ENCODE data around the gene MTHFSD. TPM values are rescaled to one million over a fixed set of nuclear protein-coding genes. Genes with fewer than 3 reads are reported as not detected.
A peak's percentile ranks its signal among the peaks of the same experiment; 100 is the strongest.

Gene MTHFSD
- total and polyA plus RNA-seq, 2 of the 8 experiments (the other 6 are each of a cell fraction or from before 2014, with no cell fraction given): 7.1 to 9.8 TPM

- no peak overlapping the region for H3K4ac ChIP-seq (replicated peaks; ENCODE audit: insufficient read length, low read depth, low read length)
- H3K4me1 ChIP-seq (replicated peaks in 1 of 4; ENCODE audit: control insufficient read depth in 3 of 4, insufficient read depth in 4 of 4, low read length in 3 of 4): no peaks in the 10 kb centered on the region
- no peak overlapping the region for H2BK15ac ChIP-seq (ENCODE audit: low read length)
- H3K4me3 ChIP-seq (ENCODE audit: extremely low read depth in 1 of 4, insufficient read depth in 2 of 4, low read depth in 3 of 4, low read length in 4 of 4): no peak overlapping the region
- no peaks in the 10 kb centered on the region for H3K9me3 ChIP-seq (ENCODE audit: insufficient read depth in 2 of 2, low read depth in 1 of 2, low read length in 1 of 2)
- H2AFZ ChIP-seq (ENCODE audit: low read length): no peak overlapping the region
- no peak overlapping the region for H4K91ac ChIP-seq (replicated peaks; ENCODE audit: insufficient read length, low read length)
- no peak overlapping the region for H3K27ac ChIP-seq (ENCODE audit: low read depth, low read length)
- no peak overlapping the region for H2BK5ac ChIP-seq (ENCODE audit: low read depth, low read length)
- H3K79me2 ChIP-seq (ENCODE audit: control insufficient read depth in 1 of 2, insufficient read depth in 2 of 2, low read length in 2 of 2): no peaks in the 10 kb centered on the region
- H4K5ac ChIP-seq (ENCODE audit: insufficient read length, low read depth, low read length): no peak overlapping the region
- H2AK5ac ChIP-seq (ENCODE audit: low read depth, low read length): no peak overlapping the region; the same call in 1 of the 2 replicates
- no peak overlapping the region for H2BK20ac ChIP-seq (ENCODE audit: low read length)
- POLR2A ChIA-PET (ENCODE audit: partially characterized antibody): no interaction called here
- no peak overlapping the region for H3K23ac ChIP-seq (ENCODE audit: insufficient read length)
- H2BK12ac ChIP-seq (ENCODE audit: low read depth, low read length): no peak overlapping the region
- H2BK120ac ChIP-seq (replicated peaks; ENCODE audit: low read depth, low read length): no peak overlapping the region
- H3K56ac ChIP-seq (replicated peaks; ENCODE audit: insufficient read length, low read depth, low read length): peak overlapping the region; percentile 97
- FAIRE-seq (no peak), DNase-seq (ENCODE audit: low read depth in 1 of 2, low spot score in 2 of 2) (no peak)
- H4K8ac ChIP-seq (ENCODE audit: extremely low read depth, insufficient read depth, low read length): no peak overlapping the region
- peaks cover 0 to 8% of the 10 kb centered on the region in 2 experiments for H4K20me1 ChIP-seq (replicated peaks in 1 of 2; ENCODE audit: control insufficient read depth in 1 of 2, insufficient read depth in 2 of 2, low read length in 2 of 2)
- no peak overlapping the region for H3K14ac ChIP-seq (ENCODE audit: insufficient read length)
- no peaks in the 10 kb centered on the region for H3K79me1 ChIP-seq (ENCODE audit: low read depth, low read length)
- H3K27me3 ChIP-seq (replicated peaks in 1 of 4; ENCODE audit: control insufficient read depth in 3 of 4, extremely low read depth in 1 of 4, insufficient read depth in 3 of 4, low read length in 3 of 4): peaks cover 0 to 13% (median 3%) of the 10 kb centered on the region in 4 experiments; a peak in 3 of 7 replicates
- H3K9ac ChIP-seq (replicated peaks in 1 of 4; ENCODE audit: extremely low read depth in 1 of 4, low read depth in 3 of 4, low read length in 3 of 4): no peak overlapping the region
- no peak overlapping the region for H3K4me2 ChIP-seq (ENCODE audit: insufficient read depth in 1 of 2, low read depth in 2 of 2, low read length in 2 of 2)
- no peaks in the 10 kb centered on the region for H3K36me3 ChIP-seq (ENCODE audit: control insufficient read depth in 2 of 4, insufficient read depth in 4 of 4, low read length in 3 of 4)
- CTCF ChIA-PET (ENCODE audit: partially characterized antibody): no interaction called here
- peaks cover 17% of the 10 kb centered on the region; the same call in 1 of the 2 replicates for H3K23me2 ChIP-seq (ENCODE audit: low read depth, low read length)
- 79% methylated on average over 3 of the region's 3 CpGs; no CpG with 5 or more reads in 1 of the 2 experiments for WGBS, 2 experiments (ENCODE audit: extremely low coverage in 1 of 2, insufficient coverage in 1 of 2, insufficient read length in 1 of 2, insufficient replicate concordance in 2 of 2, low coverage in 1 of 2, low lambda C conversion rate in 2 of 2, missing lambda C conversion rate in 1 of 2)
- no peak overlapping the region for H3K18ac ChIP-seq (ENCODE audit: extremely low read depth, low read length)
- TF ChIP-seq KDM5A (IDR thresholded peaks at IDR 0.05; ENCODE audit: low read length) (no peak), GABPA (IDR thresholded peaks at IDR 0.05; ENCODE audit: borderline replicate concordance, insufficient read depth, low read length) (no peak), ASH2L (IDR thresholded peaks at IDR 0.05; ENCODE audit: low read length) (no peak), PHF8 (conservative IDR thresholded peaks at IDR 0.05; ENCODE audit: low read depth, low read length) (no peak), SP1 (IDR thresholded peaks at IDR 0.05; ENCODE audit: low read depth, low read length) (no peak), SIX5 (IDR thresholded peaks at IDR 0.05; ENCODE audit: low read depth, low read length) (no peak), EGR1 (IDR thresholded peaks at IDR 0.05; ENCODE audit: borderline replicate concordance, low read depth, low read length) (no peak), BCL11A (IDR thresholded peaks at IDR 0.05; ENCODE audit: low read depth in 2 of 2, low read length in 2 of 2) (no peak), JUN (IDR thresholded peaks at IDR 0.05; ENCODE audit: low read depth, low read length) (no peak), FOSL1 (IDR thresholded peaks at IDR 0.05; ENCODE audit: insufficient read depth, low read depth, low read length) (no peak), JUND (IDR thresholded peaks at IDR 0.05; ENCODE audit: low read length) (no peak), CTBP2 (IDR thresholded peaks at IDR 0.05; ENCODE audit: borderline replicate concordance, insufficient read depth, insufficient read length, low read length) (no peak)
- TF ChIP-seq, protein P1, sequence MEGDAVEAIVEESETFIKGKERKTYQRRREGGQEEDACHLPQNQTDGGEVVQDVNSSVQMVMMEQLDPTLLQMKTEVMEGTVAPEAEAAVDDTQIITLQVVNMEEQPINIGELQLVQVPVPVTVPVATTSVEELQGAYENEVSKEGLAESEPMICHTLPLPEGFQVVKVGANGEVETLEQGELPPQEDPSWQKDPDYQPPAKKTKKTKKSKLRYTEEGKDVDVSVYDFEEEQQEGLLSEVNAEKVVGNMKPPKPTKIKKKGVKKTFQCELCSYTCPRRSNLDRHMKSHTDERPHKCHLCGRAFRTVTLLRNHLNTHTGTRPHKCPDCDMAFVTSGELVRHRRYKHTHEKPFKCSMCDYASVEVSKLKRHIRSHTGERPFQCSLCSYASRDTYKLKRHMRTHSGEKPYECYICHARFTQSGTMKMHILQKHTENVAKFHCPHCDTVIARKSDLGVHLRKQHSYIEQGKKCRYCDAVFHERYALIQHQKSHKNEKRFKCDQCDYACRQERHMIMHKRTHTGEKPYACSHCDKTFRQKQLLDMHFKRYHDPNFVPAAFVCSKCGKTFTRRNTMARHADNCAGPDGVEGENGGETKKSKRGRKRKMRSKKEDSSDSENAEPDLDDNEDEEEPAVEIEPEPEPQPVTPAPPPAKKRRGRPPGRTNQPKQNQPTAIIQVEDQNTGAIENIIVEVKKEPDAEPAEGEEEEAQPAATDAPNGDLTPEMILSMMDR (IDR thresholded peaks at IDR 0.05; ENCODE audit: control extremely low read depth in 1 of 3, insufficient read depth in 1 of 3, low read depth in 1 of 3, low read length in 3 of 3): no peak
These were observed 32.5 kb upstream of the MTHFSD start for GRCh38 chr16:86587487-86587886.

Data from H1 (cell line).